Measurements from ENCODE around the gene LYST.

GRCh38 chr1:235875036-235875597 lies 8.4 kb upstream of the LYST start:
- TF ChIP-seq POLR2AphosphoS5 (IDR thresholded peaks at IDR 0.05; ENCODE audit: low read depth, low read length) (no peak), REST (IDR thresholded peaks at IDR 0.05; ENCODE audit: insufficient read depth in 1 of 2, low read depth in 2 of 2, low read length in 2 of 2) (no peak)

Measured in PFSK-1 (cell line).